ENCODE results near the gene C16orf96.

DNA sequence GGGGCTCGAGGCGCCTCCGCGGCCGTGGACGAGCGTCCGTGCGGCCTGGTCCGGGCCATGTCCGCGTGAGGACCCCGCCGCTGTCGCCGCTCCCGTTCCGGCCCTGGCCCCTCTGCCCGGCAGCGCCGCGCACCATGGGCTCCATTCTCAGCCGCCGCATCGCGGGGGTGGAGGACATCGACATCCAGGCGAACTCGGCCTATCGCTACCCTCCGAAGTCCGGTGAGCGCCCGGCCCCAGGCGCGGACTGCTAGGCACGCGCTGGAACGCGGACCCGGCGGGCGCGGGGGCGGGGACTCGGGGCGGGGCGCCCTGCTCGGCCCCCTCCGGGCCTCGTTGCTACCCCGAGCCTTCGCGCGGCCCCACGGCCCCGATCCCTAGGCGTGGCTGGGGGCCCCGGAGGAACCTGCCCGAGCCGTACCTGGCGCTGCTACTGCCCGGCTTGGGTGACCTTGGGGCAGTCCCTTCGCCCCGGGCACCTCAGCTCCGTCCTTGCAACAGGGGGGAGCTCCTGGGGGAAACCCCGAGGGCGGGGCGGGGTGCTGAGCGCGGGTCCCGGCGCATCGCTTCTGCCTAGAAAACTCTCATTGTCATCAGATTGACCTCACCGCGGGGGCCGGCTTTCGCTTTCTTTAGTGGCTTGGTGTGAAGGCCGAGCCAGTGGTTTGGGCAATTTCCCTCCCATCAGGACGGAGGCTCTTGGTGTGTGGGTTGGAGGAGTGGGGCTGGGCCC is 68.9 kb downstream of the C16orf96 start:
- TF ChIP-seq, protein P1, sequence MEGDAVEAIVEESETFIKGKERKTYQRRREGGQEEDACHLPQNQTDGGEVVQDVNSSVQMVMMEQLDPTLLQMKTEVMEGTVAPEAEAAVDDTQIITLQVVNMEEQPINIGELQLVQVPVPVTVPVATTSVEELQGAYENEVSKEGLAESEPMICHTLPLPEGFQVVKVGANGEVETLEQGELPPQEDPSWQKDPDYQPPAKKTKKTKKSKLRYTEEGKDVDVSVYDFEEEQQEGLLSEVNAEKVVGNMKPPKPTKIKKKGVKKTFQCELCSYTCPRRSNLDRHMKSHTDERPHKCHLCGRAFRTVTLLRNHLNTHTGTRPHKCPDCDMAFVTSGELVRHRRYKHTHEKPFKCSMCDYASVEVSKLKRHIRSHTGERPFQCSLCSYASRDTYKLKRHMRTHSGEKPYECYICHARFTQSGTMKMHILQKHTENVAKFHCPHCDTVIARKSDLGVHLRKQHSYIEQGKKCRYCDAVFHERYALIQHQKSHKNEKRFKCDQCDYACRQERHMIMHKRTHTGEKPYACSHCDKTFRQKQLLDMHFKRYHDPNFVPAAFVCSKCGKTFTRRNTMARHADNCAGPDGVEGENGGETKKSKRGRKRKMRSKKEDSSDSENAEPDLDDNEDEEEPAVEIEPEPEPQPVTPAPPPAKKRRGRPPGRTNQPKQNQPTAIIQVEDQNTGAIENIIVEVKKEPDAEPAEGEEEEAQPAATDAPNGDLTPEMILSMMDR (IDR thresholded peaks at IDR 0.05; ENCODE audit: low read length), result no peak
- no peak for TF ChIP-seq EZH2phosphoT487 (IDR thresholded peaks at IDR 0.05; ENCODE audit: low read length)
- TF ChIP-seq EZH2 (optimal IDR thresholded peaks at IDR 0.05; ENCODE audit: low read depth, low read length), result no peak

All from MM.1S (cell line).